ENCODE results near the gene COL6A3. TPM values are rescaled to one million over a fixed set of nuclear protein-coding genes. Genes with fewer than 3 reads are reported as not detected.
A peak's percentile ranks its signal among the peaks of the same experiment; 100 is the strongest.

COL6A3 gene
- polyA plus RNA-seq, 1 of the 3 experiments (the other 2 are of a cell fraction), result 18.5 TPM

GRCh38 chr2:237345411-237345810 lies 68.6 kb downstream of the COL6A3 start:
- Histone ChIP-seq H3K27ac (ENCODE audit: low read depth in 2 of 2, low read length in 1 of 2) (no peak overlapping the region), H3K36me3 (replicated peaks in 1 of 2; ENCODE audit: control insufficient read depth in 1 of 2, insufficient read depth in 2 of 2, low read length in 1 of 2) (peaks cover 0 to 22% of the 10 kb centered on the region in 2 experiments), H3K27me3 (ENCODE audit: insufficient read depth) (no peaks in the 10 kb centered on the region), H3K9me3 (no peaks in the 10 kb centered on the region), H3K4me2 (no peak overlapping the region), H3K9me2 (no peaks in the 10 kb centered on the region), H3K9ac (no peak overlapping the region), H3K4me3 (ENCODE audit: low read depth in 2 of 2, low read length in 1 of 2) (no peak overlapping the region), H4K20me1 (ENCODE audit: insufficient read depth) (no peaks in the 10 kb centered on the region), H3K79me2 (ENCODE audit: insufficient read depth) (no peaks in the 10 kb centered on the region), H3K4me1 (ENCODE audit: control insufficient read depth in 1 of 2, insufficient read depth in 2 of 2, low read depth in 1 of 2, low read length in 1 of 2) (peaks cover 0 to 8% of the 10 kb centered on the region in 2 experiments; a peak in 2 of 4 replicates), H3F3A (replicated peaks; ENCODE audit: insufficient read depth) (no peaks in the 10 kb centered on the region), H2AFZ (ENCODE audit: low read depth) (0 out of 2 replicates have a peak overlapping the region, but pooled peaks have one; percentile 5)
- DNase-seq, result no peak
- ChIA-PET POLR2A (no interaction called here), CTCF (interaction anchor here (1.6 kb wide), 1 partner anchor 65 kb away, joined by 5 read pairs; no protein-coding TSS in a partner anchor)
- 84% methylated on average over 6 of the region's 7 CpGs for WGBS (ENCODE audit: low lambda C conversion rate)
- TF ChIP-seq GATA2 (CRISPR knock-in tag; IDR thresholded peaks at IDR 0.05) (no peak), MAX (IDR thresholded peaks at IDR 0.05; ENCODE audit: low read depth) (no peak), YY1 (IDR thresholded peaks at IDR 0.05; ENCODE audit: low read depth) (no peak), RXRA (IDR thresholded peaks at IDR 0.05; ENCODE audit: borderline replicate concordance, low read depth) (no peak), POLR2AphosphoS5 (IDR thresholded peaks at IDR 0.05; ENCODE audit: low read depth, low read length) (no peak), NFIC (IDR thresholded peaks at IDR 0.05; ENCODE audit: borderline replicate concordance) (no peak), SIN3A (IDR thresholded peaks at IDR 0.05; ENCODE audit: borderline replicate concordance, low read depth, low read length) (no peak), IRF3 (IDR thresholded peaks at IDR 0.05; ENCODE audit: low read depth, low read length) (no peak), NRF1 (IDR thresholded peaks at IDR 0.05; ENCODE audit: low read depth, low read length) (no peak), PBX3 (IDR thresholded peaks at IDR 0.05) (no peak)

GRCh38 chr2:237344942-237345341 lies 69.0 kb downstream of the COL6A3 start:
- Histone ChIP-seq H3K36me3 (replicated peaks in 1 of 2; ENCODE audit: control insufficient read depth in 1 of 2, insufficient read depth in 2 of 2, low read length in 1 of 2) (peaks cover 0 to 24% of the 10 kb centered on the region in 2 experiments), H3K27me3 (ENCODE audit: insufficient read depth) (no peaks in the 10 kb centered on the region), H3K9me3 (no peaks in the 10 kb centered on the region), H3K27ac (ENCODE audit: low read depth in 2 of 2, low read length in 1 of 2) (no peak overlapping the region), H3K4me2 (no peak overlapping the region), H2AFZ (ENCODE audit: low read depth) (0 out of 2 replicates have a peak overlapping the region, but pooled peaks have one; percentile 5), H3F3A (replicated peaks; ENCODE audit: insufficient read depth) (no peaks in the 10 kb centered on the region), H3K79me2 (ENCODE audit: insufficient read depth) (no peaks in the 10 kb centered on the region), H3K9me2 (no peaks in the 10 kb centered on the region), H3K4me1 (ENCODE audit: control insufficient read depth in 1 of 2, insufficient read depth in 2 of 2, low read depth in 1 of 2, low read length in 1 of 2) (peaks cover 0 to 3% of the 10 kb centered on the region in 2 experiments; a peak in 2 of 4 replicates), H3K9ac (no peak overlapping the region), H4K20me1 (ENCODE audit: insufficient read depth) (no peaks in the 10 kb centered on the region), H3K4me3 (ENCODE audit: low read depth in 2 of 2, low read length in 1 of 2) (no peak overlapping the region)
- TF ChIP-seq USF1 (IDR thresholded peaks at IDR 0.05; ENCODE audit: borderline replicate concordance, low read depth), result no peak
- no peak for TF ChIP-seq JUND (IDR thresholded peaks at IDR 0.05)
- no peak for TF ChIP-seq MXI1 (IDR thresholded peaks at IDR 0.05; ENCODE audit: low read depth, low read length)
- no peak for TF ChIP-seq RCOR1 (IDR thresholded peaks at IDR 0.05; ENCODE audit: low read length)
- TF ChIP-seq ELF1 (IDR thresholded peaks at IDR 0.05), result no peak
- no peak for TF ChIP-seq EZH2phosphoT487 (IDR thresholded peaks at IDR 0.05; ENCODE audit: borderline replicate concordance, low read depth)
- no peak for TF ChIP-seq TAF1 (IDR thresholded peaks at IDR 0.05; ENCODE audit: borderline replicate concordance, low read depth, low read length)
- ChIA-PET POLR2A (no interaction called here), CTCF (interaction anchor here (1.6 kb wide), 1 partner anchor 65 kb away, joined by 5 read pairs; no protein-coding TSS in a partner anchor)
- WGBS (ENCODE audit: low lambda C conversion rate), result 80% methylated on average over 6 of the region's 6 CpGs
- DNase-seq, result no peak

All from SK-N-SH (cell line).